ENCODE results near the gene CSNK1D.

CSNK1D gene

DNA sequence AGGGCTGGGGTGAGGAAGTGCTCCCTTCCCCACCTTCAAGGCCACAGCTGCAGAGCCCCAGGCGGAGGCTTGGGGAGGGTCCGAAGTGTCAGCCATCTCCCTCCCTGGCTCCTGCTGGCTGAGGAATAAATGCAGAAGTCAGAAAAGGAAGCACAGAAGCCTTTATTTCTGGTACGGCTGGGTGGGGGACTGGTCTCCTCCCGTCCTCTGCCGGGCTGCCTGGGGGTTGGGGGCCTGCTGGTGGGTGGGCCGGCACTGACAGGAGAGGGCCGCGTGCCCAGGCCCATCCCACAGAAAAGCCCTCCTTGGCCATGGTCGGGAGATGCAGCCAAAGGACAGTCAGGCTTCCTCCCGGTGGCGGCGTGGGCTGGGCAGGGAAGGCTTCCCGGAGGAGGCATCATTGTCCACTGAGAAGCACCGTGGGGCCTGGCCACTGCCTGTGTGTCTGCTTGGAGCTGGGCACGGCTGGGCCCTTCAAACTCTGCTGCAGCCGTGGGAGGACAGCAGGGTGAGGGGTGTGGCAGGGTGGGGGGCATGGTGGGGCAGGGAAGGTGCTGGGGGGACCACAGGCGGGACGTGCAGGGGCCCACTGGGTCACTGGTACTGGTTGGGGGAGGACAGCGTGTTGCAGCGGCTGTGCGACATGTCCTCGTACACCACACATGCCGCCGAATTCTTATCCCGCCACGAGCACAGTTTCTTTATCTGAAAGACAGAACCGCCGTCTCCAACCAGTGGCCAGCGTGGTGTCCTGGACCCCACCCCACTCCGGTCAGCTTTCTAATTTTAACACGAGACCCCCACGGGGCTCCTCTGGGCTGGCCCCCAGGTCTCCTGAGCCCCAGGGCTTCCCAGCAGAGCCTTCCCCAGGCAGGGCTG lies 41.5 kb upstream of the CSNK1D start:
- H3K4me3 ChIP-seq (ENCODE audit: low read depth, low read length): no peak overlapping the region
- DNase-seq (ENCODE audit: low read depth): no peak
- TF ChIP-seq, protein P1, sequence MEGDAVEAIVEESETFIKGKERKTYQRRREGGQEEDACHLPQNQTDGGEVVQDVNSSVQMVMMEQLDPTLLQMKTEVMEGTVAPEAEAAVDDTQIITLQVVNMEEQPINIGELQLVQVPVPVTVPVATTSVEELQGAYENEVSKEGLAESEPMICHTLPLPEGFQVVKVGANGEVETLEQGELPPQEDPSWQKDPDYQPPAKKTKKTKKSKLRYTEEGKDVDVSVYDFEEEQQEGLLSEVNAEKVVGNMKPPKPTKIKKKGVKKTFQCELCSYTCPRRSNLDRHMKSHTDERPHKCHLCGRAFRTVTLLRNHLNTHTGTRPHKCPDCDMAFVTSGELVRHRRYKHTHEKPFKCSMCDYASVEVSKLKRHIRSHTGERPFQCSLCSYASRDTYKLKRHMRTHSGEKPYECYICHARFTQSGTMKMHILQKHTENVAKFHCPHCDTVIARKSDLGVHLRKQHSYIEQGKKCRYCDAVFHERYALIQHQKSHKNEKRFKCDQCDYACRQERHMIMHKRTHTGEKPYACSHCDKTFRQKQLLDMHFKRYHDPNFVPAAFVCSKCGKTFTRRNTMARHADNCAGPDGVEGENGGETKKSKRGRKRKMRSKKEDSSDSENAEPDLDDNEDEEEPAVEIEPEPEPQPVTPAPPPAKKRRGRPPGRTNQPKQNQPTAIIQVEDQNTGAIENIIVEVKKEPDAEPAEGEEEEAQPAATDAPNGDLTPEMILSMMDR (IDR thresholded peaks at IDR 0.05; ENCODE audit: insufficient read depth, low read depth, low read length, missing control alignments): no peak

DNA sequence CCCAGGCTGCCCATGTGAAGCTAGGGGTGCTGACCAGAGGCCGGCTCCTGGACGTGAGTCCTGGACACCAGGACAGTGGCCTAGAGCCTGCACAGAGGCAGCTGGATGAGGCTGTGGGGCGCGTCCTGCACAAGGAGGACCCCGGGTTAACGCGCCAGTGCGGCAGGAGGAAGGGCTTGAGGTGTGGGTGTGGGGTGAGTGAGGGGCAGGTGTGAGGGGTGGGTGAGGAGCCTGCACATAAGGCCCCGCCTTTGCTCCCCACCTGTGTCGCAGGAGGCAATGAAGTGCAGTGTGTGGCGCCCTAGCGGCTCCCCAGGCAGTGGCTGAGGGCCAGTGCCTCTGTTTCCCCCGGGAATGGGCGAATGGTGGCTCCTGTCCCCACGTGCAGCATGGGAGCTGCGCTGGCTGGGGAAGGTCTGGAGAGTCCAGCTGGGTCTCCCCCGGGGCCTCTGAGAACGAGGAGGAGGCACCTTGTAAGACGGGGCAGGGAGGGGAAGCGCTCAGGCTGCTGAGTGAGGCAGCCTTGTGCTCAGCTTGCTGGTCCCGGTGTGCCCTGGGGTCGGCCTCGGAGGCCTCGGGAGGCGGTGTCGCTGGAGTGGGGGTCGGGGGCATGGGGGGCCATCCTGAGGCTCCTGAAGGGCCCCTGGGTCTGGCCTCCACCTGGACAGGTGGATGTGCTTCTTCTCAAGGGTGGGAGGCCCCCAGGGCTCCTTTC lies 40.7 kb upstream of the CSNK1D start:
- DNase-seq (ENCODE audit: low read depth): no peak
- H3K4me3 ChIP-seq (ENCODE audit: low read depth, low read length): no peak overlapping the region
- TF ChIP-seq, protein P1 (IDR thresholded peaks at IDR 0.05; ENCODE audit: insufficient read depth, low read depth, low read length, missing control alignments): no peak

DNA sequence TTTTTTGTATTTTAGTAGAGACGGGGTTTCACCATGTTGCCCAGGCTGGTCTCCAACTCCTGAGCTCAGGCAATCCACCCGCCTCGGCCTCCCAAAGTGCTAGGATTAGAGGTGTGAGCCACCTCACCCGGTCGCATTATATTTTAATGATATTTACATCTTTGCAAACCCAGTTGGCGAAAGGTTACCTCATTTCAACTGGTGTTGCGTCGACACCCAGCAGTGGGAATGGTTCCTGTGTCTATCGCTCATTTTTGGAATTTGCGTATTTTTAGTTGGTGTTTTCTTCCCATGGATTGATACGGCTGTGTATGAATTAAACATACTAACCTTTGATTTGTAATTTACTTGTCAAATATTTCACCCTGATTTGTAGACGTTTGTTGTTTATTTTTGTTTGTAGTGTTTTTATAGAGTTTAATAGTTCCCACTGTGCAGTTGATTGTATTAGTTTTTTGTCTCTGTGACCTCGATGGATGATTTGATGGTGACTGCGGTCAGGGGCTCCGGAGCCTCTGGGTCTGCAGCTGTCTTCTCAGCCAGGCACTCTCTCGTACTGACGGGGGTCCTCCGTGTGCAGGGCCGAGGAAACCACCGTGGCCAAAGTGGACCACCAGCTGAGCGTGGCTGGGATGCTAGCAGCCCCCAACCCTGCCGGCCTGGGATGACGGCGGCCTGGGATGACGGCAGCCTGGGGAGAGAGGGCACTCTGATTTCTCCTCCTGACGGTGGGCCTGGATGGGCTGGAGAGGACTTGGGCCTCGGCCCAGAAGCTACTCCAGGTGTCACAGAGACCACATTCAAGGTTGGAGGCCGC lies 39.9 kb upstream of the CSNK1D start:
- TF ChIP-seq, protein P1 (IDR thresholded peaks at IDR 0.05; ENCODE audit: insufficient read depth, low read depth, low read length, missing control alignments): no peak
- no peak overlapping the region for H3K4me3 ChIP-seq (ENCODE audit: low read depth, low read length)
- DNase-seq (ENCODE audit: low read depth): no peak

DNA sequence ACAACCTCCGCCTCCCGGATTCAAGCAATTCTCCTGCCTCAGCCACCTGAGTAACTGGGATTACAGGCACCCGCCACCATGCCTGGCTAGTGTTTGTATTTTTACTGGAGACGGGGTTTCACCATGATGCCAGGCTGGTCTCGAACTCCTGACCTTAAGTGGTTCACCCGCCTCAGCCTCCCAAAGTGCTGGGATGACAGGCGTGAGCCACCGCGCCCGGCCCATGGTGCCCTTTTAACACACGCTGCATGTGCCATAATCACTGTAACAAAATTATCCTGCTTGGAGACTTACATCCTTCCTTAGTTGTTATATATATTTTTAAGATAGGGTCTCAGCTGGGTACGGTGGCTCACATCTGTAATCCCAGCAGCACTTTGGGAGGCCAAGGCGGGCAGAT lies 38.5 kb upstream of the CSNK1D start:
- DNase-seq (ENCODE audit: low read depth): no peak
- TF ChIP-seq, protein P1 (IDR thresholded peaks at IDR 0.05; ENCODE audit: insufficient read depth, low read depth, low read length, missing control alignments): no peak
- no peak overlapping the region for H3K4me3 ChIP-seq (ENCODE audit: low read depth, low read length)

DNA sequence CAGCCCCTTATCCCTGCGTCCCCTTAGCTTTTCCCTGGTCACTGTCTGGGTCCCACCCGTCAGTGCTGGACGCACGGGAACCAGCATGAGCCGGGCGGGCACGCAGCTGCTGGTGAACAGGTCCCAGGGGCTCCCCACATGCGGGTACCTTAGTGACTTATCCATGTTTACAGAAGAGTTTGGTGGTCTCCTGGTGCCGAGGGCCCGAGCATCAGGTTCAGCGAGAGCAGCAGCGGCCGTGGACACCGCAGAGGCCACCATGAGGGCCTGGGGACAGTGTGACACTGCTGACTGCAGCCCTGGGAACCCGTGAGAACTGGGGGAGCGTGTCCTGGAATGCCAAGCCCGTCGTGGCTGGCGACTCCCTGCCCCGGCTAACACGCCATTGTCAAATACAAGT lies 37.4 kb upstream of the CSNK1D start:
- no peak overlapping the region for H3K4me3 ChIP-seq (ENCODE audit: low read depth, low read length)
- DNase-seq (ENCODE audit: low read depth): no peak
- TF ChIP-seq, protein P1 (IDR thresholded peaks at IDR 0.05; ENCODE audit: insufficient read depth, low read depth, low read length, missing control alignments): no peak

DNA sequence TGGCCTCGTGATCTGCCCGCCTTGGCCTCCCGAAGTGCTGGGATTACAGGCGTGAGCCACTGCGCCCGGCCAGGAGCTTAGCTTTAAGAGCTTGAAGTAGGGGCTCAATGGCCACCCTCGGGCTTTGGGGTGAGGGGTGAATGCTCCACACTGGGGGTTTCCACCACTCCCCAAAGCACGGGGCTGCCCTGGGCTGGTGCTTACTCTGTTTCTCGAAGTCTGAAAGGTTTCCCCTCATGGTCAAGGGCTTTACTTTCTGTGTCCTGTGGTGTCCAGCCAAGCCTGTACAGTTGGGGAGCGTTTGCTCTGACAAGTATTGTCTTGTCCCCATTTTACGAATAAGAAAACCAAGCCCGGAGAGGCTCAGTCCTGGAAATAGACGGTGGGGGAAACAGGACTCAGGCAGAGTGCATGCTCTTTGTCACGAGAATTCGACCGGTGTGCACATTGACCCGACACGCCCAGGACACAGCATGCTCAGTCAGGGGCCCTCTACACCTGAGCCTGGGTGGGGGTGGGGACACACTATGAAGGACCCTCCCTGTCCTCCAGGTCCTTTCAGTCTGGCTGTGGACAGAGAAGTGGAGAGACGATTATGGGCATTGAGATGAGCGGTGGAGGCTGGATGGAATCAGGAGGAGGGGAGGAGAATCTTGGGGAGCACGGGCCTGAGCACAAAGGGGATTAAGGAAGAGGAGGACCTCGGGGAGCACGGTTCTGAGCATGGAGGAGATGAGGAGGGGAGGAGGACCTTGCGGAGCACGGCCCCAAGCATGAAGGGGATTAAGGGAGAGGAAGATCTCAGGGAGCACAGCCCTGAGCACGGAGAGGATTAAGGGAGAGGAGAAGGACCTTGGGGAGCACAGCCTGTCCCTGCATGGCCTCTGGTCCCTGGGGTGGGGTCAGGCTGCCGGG lies 36.4 kb upstream of the CSNK1D start:
- TF ChIP-seq, protein P1 (IDR thresholded peaks at IDR 0.05; ENCODE audit: insufficient read depth, low read depth, low read length, missing control alignments): no peak
- no peak for DNase-seq (ENCODE audit: low read depth)
- no peak overlapping the region for H3K4me3 ChIP-seq (ENCODE audit: low read depth, low read length)

Measured in GM12865 (cell line).